ENCODE measurements around the gene DNAJA1.

DNA sequence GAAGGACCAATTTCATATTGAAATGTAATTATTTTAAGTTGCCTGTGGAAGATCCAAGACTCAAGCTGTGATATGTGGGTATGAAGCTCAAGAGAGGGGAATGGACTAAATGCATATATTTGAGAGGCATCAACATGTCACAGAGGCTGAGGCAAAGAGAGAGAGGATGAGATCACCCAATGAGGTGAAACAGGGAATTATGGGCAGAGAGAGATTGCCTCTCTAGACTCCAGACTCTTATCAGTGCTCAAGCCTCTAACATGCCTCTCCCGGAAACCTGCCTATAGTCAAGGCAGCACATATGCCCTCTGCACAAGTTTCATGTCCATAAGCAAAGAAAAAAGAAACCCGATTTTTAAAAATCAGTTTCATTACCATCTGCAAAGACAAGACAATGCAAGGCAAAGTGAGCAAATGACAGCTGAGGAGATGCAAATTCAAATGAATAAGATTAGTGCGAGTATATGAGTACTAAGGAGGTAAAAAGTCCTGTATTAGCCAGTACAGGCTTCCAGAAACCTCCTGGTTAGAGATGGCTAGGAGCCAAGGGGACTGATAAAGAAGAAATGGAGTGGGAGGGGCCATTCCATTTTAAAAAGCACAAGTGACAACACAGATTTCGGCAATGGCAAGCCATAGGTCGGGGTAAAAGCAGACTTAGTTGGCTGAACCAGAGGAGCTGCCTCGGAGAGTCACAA is 33.0 kb upstream of the DNAJA1 start:
- TF ChIP-seq YY1 (IDR thresholded peaks at IDR 0.05; ENCODE audit: insufficient read depth, insufficient read length), result no peak
- no peak for TF ChIP-seq SUZ12 (IDR thresholded peaks at IDR 0.05; ENCODE audit: extremely low read depth, insufficient read depth, insufficient read length)
- TF ChIP-seq ZNF274 (IDR thresholded peaks at IDR 0.05; ENCODE audit: low read depth, low read length), result no peak
